OCI-LY3 (cell line): ENCODE results near the gene GLIS1.

Experiments used
- CTCF ChIP-seq: fragments of 200-600, 300-600 bp; sonication (generic); IDR thresholded peaks from 2 replicates; pipeline ENCODE4 v1.5.1; 2014; ENCODE audit warnings: antibody characterized with exemption, low read length, low read depth
- EZH2phosphoT487 ChIP-seq: fragments of 200-600 bp; shearing (Covaris generic); IDR thresholded peaks from 2 replicates; pipeline ENCODE4 v1.6.1; 2018; ENCODE audit warnings: antibody characterized with exemption, mixed run types, low read depth

DNA sequence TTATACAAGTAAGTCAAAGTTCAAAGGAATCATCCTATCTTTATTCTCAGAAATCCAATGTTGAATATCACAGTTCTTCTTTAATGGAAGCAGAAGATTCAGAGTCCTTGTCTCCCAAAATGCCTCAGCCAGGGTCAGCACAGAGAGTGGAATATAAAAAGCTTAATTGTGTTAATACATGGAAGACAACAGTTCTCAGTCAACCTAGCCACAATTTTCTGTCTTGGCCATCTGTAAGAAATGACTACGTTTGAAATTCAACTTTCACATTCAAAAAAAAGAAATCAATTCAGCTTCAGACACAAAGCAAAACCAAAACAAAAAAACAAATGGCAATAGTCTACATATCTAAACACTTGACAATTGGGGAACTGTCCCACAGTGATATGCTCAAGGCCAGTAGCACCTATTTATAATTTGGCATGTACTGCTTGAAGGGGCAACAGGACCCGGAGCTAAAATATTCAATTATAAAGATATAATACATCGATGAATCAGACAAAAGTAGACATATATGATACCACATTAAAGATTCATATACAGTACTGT lies 27.3 kb upstream of the GLIS1 start:
- TF ChIP-seq CTCF = no peak
- TF ChIP-seq EZH2phosphoT487 = no peak
